ENCODE measurements around the gene HLF. TPM values are rescaled to one million over a fixed set of nuclear protein-coding genes. Genes with fewer than 3 reads are reported as not detected.

Gene HLF
- total and polyA plus RNA-seq, 2 donors (not counting 3 experiments of a cell fraction or from before 2014, with no cell fraction given), result not detected

GRCh38 chr17:55334881-55335540 lies 70.3 kb downstream of the HLF start:
- DNase-seq (ENCODE audit: low read depth, low spot score), result no peak
- no TSS peak for BruUV-seq (replicated peaks)
- no peaks in the 10 kb centered on the region for H3K36me3 ChIP-seq (ENCODE audit: control insufficient read depth in 2 of 2, extremely low read depth in 1 of 2, insufficient read depth in 2 of 2, low read length in 2 of 2)
- no peaks in the 10 kb centered on the region for H3K27me3 ChIP-seq (ENCODE audit: control insufficient read depth in 2 of 2, insufficient read depth in 2 of 2, low read length in 2 of 2)
- no peak overlapping the region for H3K4me3 ChIP-seq (replicated peaks in 1 of 3; ENCODE audit: insufficient read depth in 1 of 3, low read depth in 1 of 3, low read length in 3 of 3)
- H3K9me1 ChIP-seq (replicated peaks; ENCODE audit: control insufficient read depth, extremely low read depth, insufficient read depth, low read length), result no peaks in the 10 kb centered on the region
- no peak overlapping the region for H3K9ac ChIP-seq (replicated peaks; ENCODE audit: extremely low read depth, insufficient read depth, low read length)
- H3K27ac ChIP-seq (ENCODE audit: insufficient read depth, low read depth, low read length), result no peak overlapping the region
- intact Hi-C loops (cut with micrococcal nuclease), result no loop called here
- no peak overlapping the region for H2AFZ ChIP-seq (ENCODE audit: low read depth, low read length)
- dilution Hi-C loops (cut with MboI; ENCODE audit: extremely low pct_ligation_motif_present, low sequenced_read_pairs), result no loop called here
- H3K4me1 ChIP-seq (ENCODE audit: control insufficient read depth, extremely low read depth, insufficient read depth, low read length), result no peaks in the 10 kb centered on the region
- H3K4me2 ChIP-seq (ENCODE audit: insufficient read depth, low read length), result no peak overlapping the region
- no peaks in the 10 kb centered on the region for H3K79me2 ChIP-seq (ENCODE audit: control insufficient read depth, insufficient read depth, low read length)
- ChIA-PET POLR2A (no interaction called here), CTCF (interaction anchor here (1.2 to 1.4 kb wide), 2 partner anchors 13 to 39 kb away, joined by 3 read pairs; no protein-coding TSS in a partner anchor)
- H4K20me1 ChIP-seq (replicated peaks; ENCODE audit: control insufficient read depth, extremely low read depth, insufficient read depth, low read length), result no peaks in the 10 kb centered on the region
- no peaks in the 10 kb centered on the region for H3K9me3 ChIP-seq (replicated peaks; ENCODE audit: control insufficient read depth, insufficient read depth, low read length)
- no peak for FAIRE-seq
- no peak for TF ChIP-seq MYC (IDR thresholded peaks at IDR 0.05; ENCODE audit: low read depth, low read length)
- no peak for TF ChIP-seq FOS (IDR thresholded peaks at IDR 0.05; ENCODE audit: borderline replicate concordance, insufficient read depth, low read length)
- no peak for TF ChIP-seq POLR2A (IDR thresholded peaks at IDR 0.05; ENCODE audit: low read depth, low read length)
- no peak for TF ChIP-seq GATA2 (IDR thresholded peaks at IDR 0.05; ENCODE audit: insufficient read depth, insufficient read length, low read depth, low read length)
- TF ChIP-seq POLR2AphosphoS5 (IDR thresholded peaks at IDR 0.05; ENCODE audit: insufficient read depth, low read depth, low read length), result no peak
- TF ChIP-seq JUN (IDR thresholded peaks at IDR 0.05; ENCODE audit: borderline replicate concordance, insufficient read depth, insufficient read length, low read depth), result no peak
- no peak for TF ChIP-seq EZH2 (IDR thresholded peaks at IDR 0.05; ENCODE audit: borderline replicate concordance, low read depth, low read length, severe bottlenecking)
- no peak for TF ChIP-seq MAX (IDR thresholded peaks at IDR 0.05; ENCODE audit: insufficient read depth, insufficient read length)
- TF ChIP-seq CTCF (IDR thresholded peaks at IDR 0.05; ENCODE audit: extremely low read depth in 1 of 2, insufficient read depth in 1 of 2, low read depth in 1 of 2, low read length in 2 of 2), result no peak

All from endothelial cell of umbilical vein (primary cell).